ENCODE measurements around the gene CLEC11A.

CLEC11A gene

GRCh38 chr19:50717891-50718254, 5.3 kb upstream of the CLEC11A start:
- Histone ChIP-seq H3K27ac (ENCODE audit: low read depth, low read length) (no peak overlapping the region), H4K20me1 (ENCODE audit: control insufficient read depth, insufficient read depth, low read depth, low read length) (no peaks in the 10 kb centered on the region), H3K36me3 (ENCODE audit: control insufficient read depth, low read length) (no peaks in the 10 kb centered on the region), H3F3A (ENCODE audit: control insufficient read depth, insufficient read depth) (no peaks in the 10 kb centered on the region), H3K9me2 (replicated peaks; ENCODE audit: control insufficient read depth, low read length) (no peaks in the 10 kb centered on the region), H3K79me2 (ENCODE audit: control insufficient read depth, low read length) (no peaks in the 10 kb centered on the region), H3K9me3 (ENCODE audit: control insufficient read depth, insufficient read depth, low read length) (no peaks in the 10 kb centered on the region), H3K27me3 (ENCODE audit: control insufficient read depth, low read length) (peaks cover 13% of the 10 kb centered on the region), H3K4me1 (ENCODE audit: control insufficient read depth, low read length) (peaks cover 13% of the 10 kb centered on the region), H3K4me3 (ENCODE audit: low read length) (no peak overlapping the region), H3K4me2 (ENCODE audit: low read length) (peak overlapping the region; percentile 1; the same call in 1 of the 2 replicates)
- no peak for TF ChIP-seq EZH2phosphoT487 (IDR thresholded peaks at IDR 0.05; ENCODE audit: borderline replicate concordance, low read length)
- no peak for TF ChIP-seq CTCF (IDR thresholded peaks at IDR 0.05; ENCODE audit: low read depth, low read length, poor library complexity, severe bottlenecking)

- H3K79me2 ChIP-seq (ENCODE audit: control insufficient read depth, low read length): no peaks in the 10 kb centered on the region
- no peaks in the 10 kb centered on the region for H3F3A ChIP-seq (ENCODE audit: control insufficient read depth, insufficient read depth)
- no peak overlapping the region for H3K27ac ChIP-seq (ENCODE audit: low read depth, low read length)
- H3K4me2 ChIP-seq (ENCODE audit: low read length): peak overlapping the region; percentile 1; the same call in 1 of the 2 replicates
- H3K36me3 ChIP-seq (ENCODE audit: control insufficient read depth, low read length): no peaks in the 10 kb centered on the region
- H4K20me1 ChIP-seq (ENCODE audit: control insufficient read depth, insufficient read depth, low read depth, low read length): no peaks in the 10 kb centered on the region
- H3K27me3 ChIP-seq (ENCODE audit: control insufficient read depth, low read length): peaks cover 13% of the 10 kb centered on the region
- no peaks in the 10 kb centered on the region for H3K9me2 ChIP-seq (replicated peaks; ENCODE audit: control insufficient read depth, low read length)
- H3K4me1 ChIP-seq (ENCODE audit: control insufficient read depth, low read length): peaks cover 13% of the 10 kb centered on the region
- TF ChIP-seq EZH2phosphoT487 (IDR thresholded peaks at IDR 0.05; ENCODE audit: borderline replicate concordance, low read length): no peak
- no peak for TF ChIP-seq CTCF (IDR thresholded peaks at IDR 0.05; ENCODE audit: low read depth, low read length, poor library complexity, severe bottlenecking)
- no peaks in the 10 kb centered on the region for H3K9me3 ChIP-seq (ENCODE audit: control insufficient read depth, insufficient read depth, low read length)
- no peak overlapping the region for H3K4me3 ChIP-seq (ENCODE audit: low read length)
Measured at GRCh38 chr19:50718255-50719118, 4.7 kb upstream of the CLEC11A start.

- Histone ChIP-seq H4K20me1 (ENCODE audit: control insufficient read depth, insufficient read depth, low read depth, low read length) (no peaks in the 10 kb centered on the region), H3K4me2 (ENCODE audit: low read length) (no peak overlapping the region; the same call in 1 of the 2 replicates), H3K9me2 (replicated peaks; ENCODE audit: control insufficient read depth, low read length) (no peaks in the 10 kb centered on the region), H3K79me2 (ENCODE audit: control insufficient read depth, low read length) (no peaks in the 10 kb centered on the region), H3K4me1 (ENCODE audit: control insufficient read depth, low read length) (peaks cover 19% of the 10 kb centered on the region), H3K36me3 (ENCODE audit: control insufficient read depth, low read length) (no peaks in the 10 kb centered on the region), H3K27me3 (ENCODE audit: control insufficient read depth, low read length) (peaks cover 13% of the 10 kb centered on the region), H3K9me3 (ENCODE audit: control insufficient read depth, insufficient read depth, low read length) (no peaks in the 10 kb centered on the region), H3K4me3 (ENCODE audit: low read length) (no peak overlapping the region), H3K27ac (ENCODE audit: low read depth, low read length) (no peak overlapping the region), H3F3A (ENCODE audit: control insufficient read depth, insufficient read depth) (no peaks in the 10 kb centered on the region)
- TF ChIP-seq EZH2phosphoT487 (IDR thresholded peaks at IDR 0.05; ENCODE audit: borderline replicate concordance, low read length) (no peak), CTCF (IDR thresholded peaks at IDR 0.05; ENCODE audit: low read depth, low read length, poor library complexity, severe bottlenecking) (no peak)
Measured at GRCh38 chr19:50719119-50719435, 4.1 kb upstream of the CLEC11A start.
